Head of caudate nucleus (tissue), 42 donors: Measurements from ENCODE around the gene MYO1D.
A peak's percentile ranks its signal among the peaks of the same experiment; 100 is the strongest.

Experiments
- DNase-seq, 42 donors: peaks; one replicate each; pipeline versions ENCODE4 v3.0.0 to v3.0.0-alpha.2; 2020 to 2021; ENCODE audit warnings: mixed read lengths in 7 of 42
- intact Hi-C: fragments of 100-400 bp; cut with DNase I; formaldehyde crosslinking; loops from one replicate; pipeline ENCODE4 v1.15.0; 2022

Gene MYO1D

GRCh38 chr17:32516940-32517701 is 359.8 kb downstream of the MYO1D start:
- intact Hi-C loops = no loop called here
- no peak for DNase-seq

- intact Hi-C loops = no loop called here
- no peak for DNase-seq
Measured at GRCh38 chr17:32516450-32516849, 360.5 kb downstream of the MYO1D start.

- intact Hi-C loops = no loop called here
- peak in 1 of 42 donors; percentile 16 for DNase-seq
Measured at GRCh38 chr17:32515677-32516383, 361.1 kb downstream of the MYO1D start.

GRCh38 chr17:32514606-32515005 is 362.3 kb downstream of the MYO1D start:
- intact Hi-C loops = no loop called here
- no peak for DNase-seq

- DNase-seq = peak in 5 of 42 donors; percentile 30 to 65 (median 48)
- intact Hi-C loops = no loop called here
Measured at GRCh38 chr17:32513579-32513978, 363.3 kb downstream of the MYO1D start.

GRCh38 chr17:32512328-32512727 is 364.6 kb downstream of the MYO1D start:
- no peak for DNase-seq
- intact Hi-C loops = no loop called here

- intact Hi-C loops = no loop called here
Measured at GRCh38 chr17:32510466-32510865, 366.5 kb downstream of the MYO1D start.

GRCh38 chr17:32508926-32509325 is 368.0 kb downstream of the MYO1D start:
- no peak for DNase-seq
- intact Hi-C loops = no loop called here

More at GRCh38 chr17:32510466-32510865, 366.5 kb downstream of the MYO1D start:
- no peak for DNase-seq

- intact Hi-C loops = no loop called here
- peak in 1 of 42 donors; percentile 30 for DNase-seq
Measured at GRCh38 chr17:32504166-32504990, 372.5 kb downstream of the MYO1D start.

- intact Hi-C loops = no loop called here
- DNase-seq = peak in 5 of 42 donors; percentile 26 to 64 (median 54)
Measured at GRCh38 chr17:32503251-32504165, 373.4 kb downstream of the MYO1D start.

- no peak for DNase-seq
- intact Hi-C loops = no loop called here
Measured at GRCh38 chr17:32502710-32503109, 374.2 kb downstream of the MYO1D start.

GRCh38 chr17:32502013-32502412 is 374.9 kb downstream of the MYO1D start:
- intact Hi-C loops = no loop called here

GRCh38 chr17:32498391-32498790 is 378.5 kb downstream of the MYO1D start:
- intact Hi-C loops = loop anchor here (10.0 kb wide), 1 partner anchor 46 kb away; no protein-coding TSS in a partner anchor
- no peak for DNase-seq

More at GRCh38 chr17:32502013-32502412, 374.9 kb downstream of the MYO1D start:
- no peak for DNase-seq

GRCh38 chr17:32497431-32498205 is 379.3 kb downstream of the MYO1D start:
- intact Hi-C loops = loop anchor here (10.0 kb wide), 1 partner anchor 47 kb away; no protein-coding TSS in a partner anchor
- peak in 1 of 42 donors; percentile 17 for DNase-seq

GRCh38 chr17:32496395-32497073 is 380.4 kb downstream of the MYO1D start:
- intact Hi-C loops = loop anchor here (10.0 kb wide), 1 partner anchor 48 kb away; no protein-coding TSS in a partner anchor
- DNase-seq = no peak

GRCh38 chr17:32495359-32496231 is 381.3 kb downstream of the MYO1D start:
- intact Hi-C loops = loop anchor here (10.0 kb wide), 1 partner anchor 49 kb away; no protein-coding TSS in a partner anchor
- peak in 27 of 42 donors; percentile 19 to 79 (median 61) for DNase-seq
